Measurements from ENCODE around the gene MCF2L.

DNA sequence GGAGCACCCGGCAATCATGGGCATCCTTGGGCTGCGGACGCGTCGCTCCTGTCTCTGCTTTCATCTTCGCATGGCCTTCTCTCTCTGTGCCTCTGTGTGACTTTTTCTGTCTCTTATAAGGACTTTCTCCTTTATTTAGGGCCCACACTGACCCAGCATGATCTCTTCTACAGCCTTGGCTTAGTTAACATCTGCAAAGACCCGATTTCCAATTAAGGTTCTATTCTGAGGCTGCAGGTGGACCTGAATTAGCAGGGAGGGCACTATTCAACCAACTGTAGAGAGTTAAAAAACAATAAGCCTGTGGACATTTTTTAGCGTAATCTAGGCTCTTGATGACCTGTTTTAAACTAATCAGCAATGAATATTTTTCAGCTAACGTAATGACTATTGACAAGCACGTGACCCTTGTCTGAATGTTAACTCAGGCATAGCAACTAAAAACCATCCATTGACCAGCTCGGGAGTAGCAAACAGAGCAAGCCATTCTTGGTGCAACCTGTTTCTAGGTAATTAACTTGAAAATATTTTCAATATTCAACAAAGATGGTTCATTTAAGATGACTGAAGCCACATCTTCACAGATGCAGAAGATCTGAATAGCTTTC, 168.8 kb downstream of the MCF2L start:
- TF ChIP-seq POLR2A (IDR thresholded peaks at IDR 0.05; ENCODE audit: low read depth, low read length) (no peak), TAF1 (IDR thresholded peaks at IDR 0.05; ENCODE audit: low read depth, low read length) (no peak)

All from GM12891 (cell line).